Thyroid gland (tissue), 4 donors: Measurements from ENCODE around the gene C3AR1.

ENCODE experiments used
- POLR2A ChIP-seq, 2 donors: fragments of 450-650 bp; IDR thresholded peaks; one replicate each; pipeline ENCODE4 v1.6.1; 2017; ENCODE audit warnings: antibody characterized with exemption in 2 of 2, mild to moderate bottlenecking in 2 of 2, moderate library complexity in 1 of 2
- TF ChIP-seq, protein P1 (sequence below), 6 experiments: fragments of 200-600 bp in 3 of 6; fragments of 450-650 bp in 3 of 6; sonication (generic) in 3 of 6; IDR thresholded peaks; one replicate each; pipeline ENCODE4 v1.5.1; 2016 to 2019; ENCODE audit warnings: antibody characterized with exemption in 6 of 6, mild to moderate bottlenecking in 2 of 6, inconsistent platforms in 1 of 6, moderate library complexity in 1 of 6

DNA sequence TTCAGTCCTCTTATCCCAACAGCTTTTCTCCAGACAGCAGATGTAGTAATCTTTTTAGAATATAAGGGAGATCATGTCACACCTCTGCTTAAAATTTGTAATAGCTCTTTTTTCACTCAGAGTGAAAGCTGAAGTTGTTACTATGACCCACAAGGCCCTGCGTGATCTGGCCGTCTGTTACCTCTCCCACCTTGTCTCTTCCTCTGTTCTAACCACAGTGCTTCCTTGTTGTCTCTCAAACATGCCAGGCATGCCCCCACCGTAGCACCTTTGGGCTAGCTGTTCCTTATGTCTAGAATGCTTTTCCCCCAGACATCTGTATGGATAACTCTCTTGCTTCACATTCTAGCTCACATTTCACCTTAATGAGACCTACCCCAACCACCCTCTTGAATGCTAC is 22.4 kb upstream of the C3AR1 start:
- TF ChIP-seq, protein P1, sequence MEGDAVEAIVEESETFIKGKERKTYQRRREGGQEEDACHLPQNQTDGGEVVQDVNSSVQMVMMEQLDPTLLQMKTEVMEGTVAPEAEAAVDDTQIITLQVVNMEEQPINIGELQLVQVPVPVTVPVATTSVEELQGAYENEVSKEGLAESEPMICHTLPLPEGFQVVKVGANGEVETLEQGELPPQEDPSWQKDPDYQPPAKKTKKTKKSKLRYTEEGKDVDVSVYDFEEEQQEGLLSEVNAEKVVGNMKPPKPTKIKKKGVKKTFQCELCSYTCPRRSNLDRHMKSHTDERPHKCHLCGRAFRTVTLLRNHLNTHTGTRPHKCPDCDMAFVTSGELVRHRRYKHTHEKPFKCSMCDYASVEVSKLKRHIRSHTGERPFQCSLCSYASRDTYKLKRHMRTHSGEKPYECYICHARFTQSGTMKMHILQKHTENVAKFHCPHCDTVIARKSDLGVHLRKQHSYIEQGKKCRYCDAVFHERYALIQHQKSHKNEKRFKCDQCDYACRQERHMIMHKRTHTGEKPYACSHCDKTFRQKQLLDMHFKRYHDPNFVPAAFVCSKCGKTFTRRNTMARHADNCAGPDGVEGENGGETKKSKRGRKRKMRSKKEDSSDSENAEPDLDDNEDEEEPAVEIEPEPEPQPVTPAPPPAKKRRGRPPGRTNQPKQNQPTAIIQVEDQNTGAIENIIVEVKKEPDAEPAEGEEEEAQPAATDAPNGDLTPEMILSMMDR (IDR thresholded peaks at IDR 0.05), result no peak
- no peak for TF ChIP-seq POLR2A (IDR thresholded peaks at IDR 0.05)
